Measurements from ENCODE around the gene SYNCRIP.
"Not testable (repeated sequence)": the region's sequence is repeated elsewhere in the genome, so short reads cannot be mapped to it uniquely, and the experiment has no call there.

The SYNCRIP gene

GRCh38 chr6:85643537-85644278 is 1.0 kb upstream of the SYNCRIP start:
- Histone ChIP-seq H3K4me3 (ENCODE audit: low read length) (peak overlapping the region; percentile 51), H3K27me3 (ENCODE audit: insufficient read depth, low read length) (no peaks in the 10 kb centered on the region), H3K36me3 (ENCODE audit: insufficient read depth, low read length) (peaks cover 25% of the 10 kb centered on the region), H3K4me1 (ENCODE audit: insufficient read depth, low read length) (peaks cover 22% of the 10 kb centered on the region), H2AFZ (ENCODE audit: low read depth, low read length) (peak overlapping the region; percentile 89), H3K9me3 (ENCODE audit: low read length) (no peaks in the 10 kb centered on the region)

- H3K27me3 ChIP-seq (ENCODE audit: insufficient read depth, low read length): no peaks in the 10 kb centered on the region
- H3K9me3 ChIP-seq (ENCODE audit: low read length): no peaks in the 10 kb centered on the region
- H3K36me3 ChIP-seq (ENCODE audit: insufficient read depth, low read length): peaks cover 40% of the 10 kb centered on the region
- H2AFZ ChIP-seq (ENCODE audit: low read depth, low read length): no peak overlapping the region
- H3K4me1 ChIP-seq (ENCODE audit: insufficient read depth, low read length): peaks cover 22% of the 10 kb centered on the region
- peak overlapping the region; percentile 94 for H3K4me3 ChIP-seq (ENCODE audit: low read length)
These were observed 551 bp downstream of the SYNCRIP start for GRCh38 chr6:85641897-85642773.

GRCh38 chr6:85641522-85641896 is 1.2 kb downstream of the SYNCRIP start:
- Histone ChIP-seq H3K36me3 (ENCODE audit: insufficient read depth, low read length) (peaks cover 46% of the 10 kb centered on the region), H3K4me1 (ENCODE audit: insufficient read depth, low read length) (peaks cover 22% of the 10 kb centered on the region), H3K9me3 (ENCODE audit: low read length) (no peaks in the 10 kb centered on the region), H3K27me3 (ENCODE audit: insufficient read depth, low read length) (no peaks in the 10 kb centered on the region), H3K4me3 (ENCODE audit: low read length) (peak overlapping the region; percentile 94), H2AFZ (ENCODE audit: low read depth, low read length) (no peak overlapping the region)

GRCh38 chr6:85640821-85641220 is 1.9 kb downstream of the SYNCRIP start:
- H3K4me3 ChIP-seq (ENCODE audit: low read length): peak overlapping the region; percentile 94
- peaks cover 53% of the 10 kb centered on the region for H3K36me3 ChIP-seq (ENCODE audit: insufficient read depth, low read length)
- H2AFZ ChIP-seq (ENCODE audit: low read depth, low read length): no peak overlapping the region
- H3K9me3 ChIP-seq (ENCODE audit: low read length): no peaks in the 10 kb centered on the region
- H3K27me3 ChIP-seq (ENCODE audit: insufficient read depth, low read length): no peaks in the 10 kb centered on the region
- H3K4me1 ChIP-seq (ENCODE audit: insufficient read depth, low read length): peaks cover 22% of the 10 kb centered on the region

GRCh38 chr6:85637579-85637978 is 5.1 kb downstream of the SYNCRIP start:
- Histone ChIP-seq H3K36me3 (ENCODE audit: insufficient read depth, low read length) (peaks cover 82% of the 10 kb centered on the region), H3K9me3 (ENCODE audit: low read length) (no peaks in the 10 kb centered on the region), H3K4me3 (ENCODE audit: low read length) (no peak overlapping the region), H3K4me1 (ENCODE audit: insufficient read depth, low read length) (peaks cover 19% of the 10 kb centered on the region), H2AFZ (ENCODE audit: low read depth, low read length) (no peak overlapping the region), H3K27me3 (ENCODE audit: insufficient read depth, low read length) (no peaks in the 10 kb centered on the region)

- Histone ChIP-seq H3K36me3 (ENCODE audit: insufficient read depth, low read length) (peaks cover 90% of the 10 kb centered on the region), H2AFZ (ENCODE audit: low read depth, low read length) (no peak overlapping the region), H3K4me3 (ENCODE audit: low read length) (no peak overlapping the region), H3K27me3 (ENCODE audit: insufficient read depth, low read length) (no peaks in the 10 kb centered on the region), H3K9me3 (ENCODE audit: low read length) (no peaks in the 10 kb centered on the region), H3K4me1 (ENCODE audit: insufficient read depth, low read length) (no peaks in the 10 kb centered on the region)
These were observed 10.3 kb downstream of the SYNCRIP start for GRCh38 chr6:85632164-85632942.

GRCh38 chr6:85631117-85631516 is 11.6 kb downstream of the SYNCRIP start:
- not testable (repeated sequence) for H3K27me3 ChIP-seq (ENCODE audit: insufficient read depth, low read length); H3K4me3 ChIP-seq (ENCODE audit: low read length); H3K9me3 ChIP-seq (ENCODE audit: low read length); H2AFZ ChIP-seq (ENCODE audit: low read depth, low read length); H3K4me1 ChIP-seq (ENCODE audit: insufficient read depth, low read length)
- H3K36me3 ChIP-seq (ENCODE audit: insufficient read depth, low read length): peaks cover 90% of the 10 kb centered on the region

- H3K27me3 ChIP-seq (ENCODE audit: insufficient read depth, low read length): no peaks in the 10 kb centered on the region
- no peak overlapping the region for H3K4me3 ChIP-seq (ENCODE audit: low read length)
- H2AFZ ChIP-seq (ENCODE audit: low read depth, low read length): no peak overlapping the region
- H3K4me1 ChIP-seq (ENCODE audit: insufficient read depth, low read length): no peaks in the 10 kb centered on the region
- no peaks in the 10 kb centered on the region for H3K9me3 ChIP-seq (ENCODE audit: low read length)
- peaks cover 84% of the 10 kb centered on the region for H3K36me3 ChIP-seq (ENCODE audit: insufficient read depth, low read length)
These were observed 14.3 kb downstream of the SYNCRIP start for GRCh38 chr6:85628353-85628752.

- H3K36me3 ChIP-seq (ENCODE audit: insufficient read depth, low read length): peaks cover 92% of the 10 kb centered on the region
These were observed 22.4 kb downstream of the SYNCRIP start for GRCh38 chr6:85620308-85620707.

GRCh38 chr6:85614780-85615179 is 27.9 kb downstream of the SYNCRIP start:
- H3K36me3 ChIP-seq (ENCODE audit: insufficient read depth, low read length): peaks cover 96% of the 10 kb centered on the region
- no peak overlapping the region for H3K4me3 ChIP-seq (ENCODE audit: low read length)
- no peaks in the 10 kb centered on the region for H3K27me3 ChIP-seq (ENCODE audit: insufficient read depth, low read length)
- H2AFZ ChIP-seq (ENCODE audit: low read depth, low read length): no peak overlapping the region
- H3K9me3 ChIP-seq (ENCODE audit: low read length): no peaks in the 10 kb centered on the region
- H3K4me1 ChIP-seq (ENCODE audit: insufficient read depth, low read length): no peaks in the 10 kb centered on the region

More at GRCh38 chr6:85620308-85620707, 22.4 kb downstream of the SYNCRIP start:
- Histone ChIP-seq H3K4me1 (ENCODE audit: insufficient read depth, low read length) (no peaks in the 10 kb centered on the region), H2AFZ (ENCODE audit: low read depth, low read length) (no peak overlapping the region), H3K27me3 (ENCODE audit: insufficient read depth, low read length) (no peaks in the 10 kb centered on the region), H3K4me3 (ENCODE audit: low read length) (no peak overlapping the region), H3K9me3 (ENCODE audit: low read length) (no peaks in the 10 kb centered on the region)

- no peak overlapping the region for H3K4me3 ChIP-seq (ENCODE audit: low read length)
- no peaks in the 10 kb centered on the region for H3K9me3 ChIP-seq (ENCODE audit: low read length)
- H3K36me3 ChIP-seq (ENCODE audit: insufficient read depth, low read length): peaks cover 93% of the 10 kb centered on the region
- H3K27me3 ChIP-seq (ENCODE audit: insufficient read depth, low read length): no peaks in the 10 kb centered on the region
- H3K4me1 ChIP-seq (ENCODE audit: insufficient read depth, low read length): no peaks in the 10 kb centered on the region
- H2AFZ ChIP-seq (ENCODE audit: low read depth, low read length): no peak overlapping the region
These were observed 29.8 kb downstream of the SYNCRIP start for GRCh38 chr6:85612690-85613474.

- Histone ChIP-seq H3K4me3 (ENCODE audit: low read length) (no peak overlapping the region), H2AFZ (ENCODE audit: low read depth, low read length) (no peak overlapping the region), H3K36me3 (ENCODE audit: insufficient read depth, low read length) (peaks cover 79% of the 10 kb centered on the region), H3K9me3 (ENCODE audit: low read length) (no peaks in the 10 kb centered on the region), H3K27me3 (ENCODE audit: insufficient read depth, low read length) (no peaks in the 10 kb centered on the region), H3K4me1 (ENCODE audit: insufficient read depth, low read length) (no peaks in the 10 kb centered on the region)
These were observed 32.3 kb downstream of the SYNCRIP start for GRCh38 chr6:85610182-85610895.

Measured in neuron (in vitro differentiated cells).